C4-2B (cell line): ENCODE data around the gene NPEPL1.

Source experiments
- H3K27ac ChIP-seq: fragments of 450-650 bp; 2 replicates; pipeline ENCODE4 v1.5.1; 2017
- CTCF ChIP-seq: fragments of 450-650 bp; conservative IDR thresholded peaks from 2 replicates; pipeline ENCODE4 v1.5.1; 2017; ENCODE audit warnings: mild to moderate bottlenecking
- ZFX ChIP-seq: fragments of 450-650 bp; IDR thresholded peaks from 2 replicates; pipeline ENCODE4 v1.6.1; 2017

The NPEPL1 gene

GRCh38 chr20:58676161-58676560 is 16.4 kb upstream of the NPEPL1 start:
- TF ChIP-seq ZFX (no peak), CTCF (no peak)
- no peak overlapping the region for H3K27ac ChIP-seq

DNA sequence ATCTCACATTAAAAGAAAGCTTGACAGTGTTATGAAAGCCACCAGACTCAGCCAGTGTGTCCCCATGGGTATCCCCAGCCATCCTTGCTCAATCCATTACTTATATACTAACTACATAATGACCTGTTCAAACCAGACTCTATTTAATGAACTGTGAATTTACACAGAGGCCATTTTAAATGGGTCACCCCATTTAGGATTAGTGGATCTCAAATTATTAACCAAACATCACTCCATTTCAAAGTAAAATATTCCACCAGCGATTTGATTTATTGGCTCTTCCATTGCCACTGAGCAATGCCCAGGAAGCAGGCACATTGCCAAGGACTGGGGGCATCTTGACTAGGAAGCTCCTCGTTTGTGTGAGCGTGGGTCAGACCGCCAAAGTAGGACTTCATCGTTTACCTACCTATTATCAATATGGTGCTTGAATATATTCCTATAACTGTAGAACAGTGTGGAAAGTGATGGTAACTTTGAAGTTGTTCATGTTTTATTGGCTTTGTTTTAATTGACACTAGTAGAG is 15.5 kb upstream of the NPEPL1 start:
- no peak for TF ChIP-seq ZFX
- no peak overlapping the region for H3K27ac ChIP-seq

- H3K27ac ChIP-seq: no peak overlapping the region
- TF ChIP-seq CTCF (no peak), ZFX (no peak)
These were observed 14.8 kb upstream of the NPEPL1 start for GRCh38 chr20:58677808-58678207.

GRCh38 chr20:58678806-58679205 is 13.8 kb upstream of the NPEPL1 start:
- no peak for TF ChIP-seq CTCF
- TF ChIP-seq ZFX: no peak
- no peak overlapping the region for H3K27ac ChIP-seq

DNA sequence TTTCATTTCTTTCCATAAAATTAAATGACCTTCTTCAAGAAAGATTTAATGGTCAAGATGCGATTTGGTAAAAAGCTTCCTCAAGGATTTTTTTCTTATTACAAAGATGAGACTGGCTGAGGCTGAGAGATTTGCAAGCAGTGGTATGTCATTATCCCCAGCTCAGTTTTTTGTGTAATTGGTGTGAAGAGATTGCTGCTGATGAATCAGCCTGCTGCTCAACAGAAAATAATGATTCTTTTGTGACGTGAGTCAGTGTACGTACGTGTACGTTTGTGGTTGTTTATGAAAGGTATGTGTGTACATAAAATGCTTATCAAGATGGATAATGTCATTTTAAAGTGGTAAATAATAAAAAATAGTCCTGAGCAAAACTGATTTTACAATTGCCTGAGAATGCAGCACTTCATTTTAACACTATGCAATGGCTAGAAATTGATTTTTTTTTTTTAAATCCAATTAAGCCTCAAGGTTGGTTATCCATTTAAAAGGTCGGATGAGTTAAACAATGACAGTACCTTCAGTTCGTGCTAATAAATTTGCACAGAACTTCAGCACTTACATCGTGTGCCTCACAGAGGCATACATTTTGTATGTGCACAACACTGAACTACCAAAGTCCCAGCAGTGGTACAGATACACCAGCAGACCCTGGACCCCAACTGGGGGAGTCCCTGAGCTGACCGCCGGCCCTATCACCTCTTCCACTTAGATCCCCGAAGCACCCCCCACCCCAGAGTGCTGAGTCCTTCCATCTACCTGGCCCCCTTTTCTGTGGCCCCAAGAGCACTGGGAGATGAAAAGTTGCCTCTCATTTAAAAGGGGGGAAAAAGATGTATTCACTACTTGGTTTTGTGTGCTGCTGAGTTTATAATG is 9.7 kb upstream of the NPEPL1 start:
- no peak overlapping the region for H3K27ac ChIP-seq
- TF ChIP-seq CTCF (no peak), ZFX (no peak)

GRCh38 chr20:58684291-58684690 is 8.3 kb upstream of the NPEPL1 start:
- H3K27ac ChIP-seq: no peak overlapping the region
- no peak for TF ChIP-seq ZFX
- TF ChIP-seq CTCF: no peak

- TF ChIP-seq CTCF: no peak
- TF ChIP-seq ZFX: no peak
- H3K27ac ChIP-seq: no peak overlapping the region
These were observed 6.6 kb upstream of the NPEPL1 start for GRCh38 chr20:58685988-58686387.
